Rectal smooth muscle tissue (tissue), 1 donor: Measurements from ENCODE around the gene ATF7IP.
"Not testable (repeated sequence)": the region's sequence is repeated elsewhere in the genome, so short reads cannot be mapped to it uniquely, and the experiment has no call there.

ENCODE experiments used
- H3K27ac ChIP-seq: one replicate; pipeline ENCODE4 v1.7.0; 2013; ENCODE audit warnings: low read depth, low read length, inconsistent platforms
- H3K27me3 ChIP-seq: one replicate; pipeline ENCODE4 v1.7.0; 2013; ENCODE audit warnings: low read length; ENCODE audit not compliant: control insufficient read depth, insufficient read depth
- H3K36me3 ChIP-seq: one replicate; pipeline ENCODE4 v1.7.0; 2013; ENCODE audit warnings: low read length; ENCODE audit not compliant: control insufficient read depth, insufficient read depth
- H3K4me1 ChIP-seq: one replicate; pipeline ENCODE4 v1.7.0; 2013; ENCODE audit warnings: low read length; ENCODE audit not compliant: control insufficient read depth, insufficient read depth
- H3K4me3 ChIP-seq: one replicate; pipeline ENCODE4 v1.7.0; 2013; ENCODE audit warnings: low read length
- H3K9ac ChIP-seq: one replicate; pipeline ENCODE4 v1.7.0; 2013; ENCODE audit warnings: low read length

ATF7IP gene

DNA sequence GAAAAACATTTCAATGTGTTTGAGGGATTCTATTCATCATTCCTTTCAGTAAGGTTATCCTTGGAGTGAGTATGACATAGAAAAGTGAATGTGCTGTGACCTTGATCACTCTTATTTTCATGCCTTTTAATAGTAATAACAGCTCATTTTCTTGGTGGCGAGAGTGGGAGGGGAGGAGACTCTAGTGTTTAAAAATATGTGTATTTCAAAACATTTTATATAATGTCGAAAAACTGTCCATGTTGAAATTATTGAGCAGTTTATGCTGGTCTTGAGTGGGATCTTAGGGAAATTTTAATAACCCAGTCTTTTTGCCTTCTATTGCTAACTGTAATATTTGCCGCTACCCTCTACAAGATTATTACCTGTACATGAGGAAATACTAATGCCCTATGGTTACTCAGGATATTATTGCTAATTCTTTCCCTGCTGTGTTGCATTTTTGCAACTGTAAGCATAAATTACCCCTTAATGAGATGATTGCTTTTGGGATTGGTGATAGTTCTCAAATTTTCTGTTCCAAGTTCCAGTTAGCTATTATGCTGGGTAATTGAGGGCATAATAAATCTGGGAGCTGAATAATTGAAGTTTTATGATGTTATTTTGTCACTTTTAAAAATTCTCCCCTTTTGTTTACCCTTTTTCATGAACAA is 21.9 kb downstream of the ATF7IP start:
- Histone ChIP-seq H3K4me1 (peaks cover 6% of the 10 kb centered on the region), H3K4me3 (no peak overlapping the region)

DNA sequence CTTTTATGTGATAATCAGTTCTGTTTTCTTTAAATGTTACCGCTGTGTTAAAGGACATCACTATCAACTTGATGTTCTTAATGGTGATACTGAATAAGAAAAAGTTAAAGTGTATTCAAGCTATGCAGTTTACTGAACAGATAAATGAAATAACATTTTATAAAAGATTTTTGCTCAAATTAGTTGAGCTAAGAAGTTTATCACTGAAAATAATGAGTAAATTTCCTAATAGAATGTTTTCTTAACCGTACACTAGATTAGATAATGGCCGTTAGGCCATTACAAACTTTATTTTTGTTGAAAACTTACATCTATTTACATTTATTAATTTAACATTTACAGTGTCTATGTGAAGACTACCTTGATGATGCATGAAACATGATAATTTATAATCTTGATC is 25.0 kb downstream of the ATF7IP start:
- Histone ChIP-seq H3K4me1 (peaks cover 12% of the 10 kb centered on the region), H3K4me3 (no peak overlapping the region), H3K36me3 (no peaks in the 10 kb centered on the region), H3K27ac (no peak overlapping the region), H3K9ac (no peak overlapping the region), H3K27me3 (no peaks in the 10 kb centered on the region)

More for the DNA sequence above, 21.9 kb downstream of the ATF7IP start:
- H3K27ac ChIP-seq, result no peak overlapping the region
- H3K36me3 ChIP-seq, result no peaks in the 10 kb centered on the region
- no peaks in the 10 kb centered on the region for H3K27me3 ChIP-seq
- no peak overlapping the region for H3K9ac ChIP-seq

DNA sequence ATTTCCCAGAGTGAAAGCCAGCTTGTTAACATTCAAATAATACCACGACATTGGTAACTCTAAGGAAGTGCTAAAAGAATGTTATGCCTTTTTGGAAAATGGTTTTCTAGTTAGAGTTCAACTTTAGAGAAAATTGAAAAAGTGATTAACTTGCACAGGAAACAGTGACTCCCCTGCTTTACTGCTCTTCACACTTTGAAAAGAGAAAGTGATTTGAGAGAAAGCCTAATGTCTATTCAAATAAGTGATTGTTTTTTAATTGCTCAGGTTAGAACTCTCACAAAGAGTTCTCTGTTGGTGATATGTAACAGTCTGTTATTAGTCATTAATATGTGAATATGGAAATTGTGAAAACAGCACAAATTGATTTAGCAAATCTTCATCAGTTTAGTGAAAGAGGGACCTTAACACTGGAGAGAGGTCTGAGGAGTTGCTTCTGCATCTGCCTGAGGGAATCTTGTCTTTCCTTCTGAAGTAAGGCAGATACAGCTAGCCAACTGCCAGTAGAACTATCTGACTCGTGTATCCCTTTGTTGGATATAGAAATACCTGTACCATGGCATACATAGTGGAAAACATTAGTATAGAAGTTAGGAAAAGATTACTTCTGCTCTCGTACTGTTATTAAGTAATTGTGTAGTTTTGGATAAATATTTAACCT is 25.5 kb downstream of the ATF7IP start:
- no peaks in the 10 kb centered on the region for H3K27me3 ChIP-seq
- H3K36me3 ChIP-seq, result no peaks in the 10 kb centered on the region
- H3K27ac ChIP-seq, result peak overlapping the region; percentile 56
- peaks cover 12% of the 10 kb centered on the region for H3K4me1 ChIP-seq
- no peak overlapping the region for H3K4me3 ChIP-seq
- no peak overlapping the region for H3K9ac ChIP-seq

DNA sequence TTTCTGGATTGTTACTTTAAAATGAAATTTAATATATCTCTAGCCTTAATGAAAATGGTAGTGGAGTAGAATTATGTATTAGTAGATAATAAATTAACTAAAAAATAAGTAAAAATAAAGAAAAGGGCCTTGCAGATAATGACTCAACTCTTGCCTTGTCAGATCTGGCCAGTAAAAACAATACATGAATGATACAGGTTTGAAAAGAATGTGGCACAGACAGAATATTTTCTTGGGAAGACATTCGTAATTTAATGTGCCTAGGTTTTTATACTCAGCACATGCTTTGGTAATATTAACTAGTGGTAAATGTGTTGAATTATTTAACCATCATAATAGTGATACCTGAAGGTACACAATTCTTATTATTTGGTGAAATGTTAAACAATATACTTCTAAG is 28.3 kb downstream of the ATF7IP start:
- Histone ChIP-seq H3K9ac (no peak overlapping the region), H3K4me1 (peaks cover 12% of the 10 kb centered on the region), H3K36me3 (no peaks in the 10 kb centered on the region), H3K4me3 (no peak overlapping the region), H3K27me3 (no peaks in the 10 kb centered on the region), H3K27ac (peak overlapping the region; percentile 21)

DNA sequence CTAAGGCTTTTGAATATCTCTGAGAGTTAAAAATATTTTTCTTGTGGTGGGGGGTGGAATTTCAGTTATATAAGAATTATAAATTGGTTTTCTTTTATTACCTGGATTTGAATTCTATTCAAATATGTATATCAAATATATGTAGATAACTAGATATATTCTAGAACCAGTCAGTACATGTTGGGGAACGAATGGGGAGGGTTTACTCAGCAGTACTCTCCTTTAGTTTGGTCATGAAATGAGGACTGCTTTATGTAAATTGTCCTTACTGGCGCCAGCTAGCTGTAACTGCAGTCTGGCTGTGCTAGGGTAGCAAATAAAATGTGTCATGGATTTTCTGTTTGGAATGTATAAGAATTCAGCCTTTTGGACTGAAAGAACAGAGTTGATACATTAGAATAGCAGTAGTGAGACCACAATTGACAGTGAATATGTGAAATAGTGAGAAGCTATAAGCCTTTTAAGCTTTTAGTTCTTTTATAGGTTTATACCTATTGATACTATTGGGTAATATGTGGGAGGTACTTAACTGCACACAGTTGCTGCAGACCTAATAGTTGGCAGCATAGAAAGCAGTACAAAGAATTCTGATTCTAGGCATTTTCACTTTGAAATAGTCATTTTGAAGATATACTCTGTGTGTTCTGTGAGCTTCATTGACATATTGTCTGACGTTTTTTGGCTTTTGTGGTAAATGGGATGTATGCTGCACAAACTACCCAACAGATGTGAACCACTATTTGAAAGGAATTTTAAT is 29.0 kb downstream of the ATF7IP start:
- no peak overlapping the region for H3K9ac ChIP-seq

DNA sequence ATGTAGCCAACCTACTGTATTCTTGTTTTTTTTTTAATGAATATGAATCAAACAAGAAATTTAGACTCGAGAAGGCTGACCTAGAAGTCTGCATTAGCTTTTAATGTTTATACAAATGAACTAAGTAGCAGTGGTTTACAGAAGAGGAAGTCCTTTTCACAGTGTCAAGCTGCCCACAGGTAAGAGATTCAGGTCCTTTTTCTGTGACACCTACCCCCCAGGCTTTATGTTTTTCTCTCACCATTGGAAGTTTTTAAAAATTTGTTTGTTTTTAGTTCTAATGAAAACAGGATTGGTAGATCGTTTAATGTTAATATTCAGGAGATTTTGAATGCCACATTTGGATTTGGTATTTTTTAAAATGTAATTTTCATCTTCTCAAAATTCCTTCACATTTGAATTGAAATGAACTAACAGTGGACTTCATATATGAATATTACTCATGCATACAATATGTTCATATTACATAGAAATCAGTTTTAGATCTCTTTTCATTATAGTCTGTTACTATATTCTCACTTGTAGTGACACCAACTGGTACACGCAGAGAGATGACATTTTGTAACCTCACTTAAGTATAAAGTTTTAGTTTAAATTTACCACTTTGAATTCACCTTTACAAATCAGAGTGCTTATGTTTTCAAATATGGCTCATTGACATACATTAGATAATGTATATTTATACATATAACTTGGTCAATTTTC is 29.7 kb downstream of the ATF7IP start:
- peak overlapping the region; percentile 49 for H3K27ac ChIP-seq
- no peaks in the 10 kb centered on the region for H3K36me3 ChIP-seq
- peaks cover 12% of the 10 kb centered on the region for H3K4me1 ChIP-seq
- H3K27me3 ChIP-seq, result no peaks in the 10 kb centered on the region
- peak overlapping the region; percentile 34 for H3K4me3 ChIP-seq
- no peak overlapping the region for H3K9ac ChIP-seq

More for the DNA sequence above, 29.0 kb downstream of the ATF7IP start:
- Histone ChIP-seq H3K27ac (peak overlapping the region; percentile 49), H3K4me3 (peak overlapping the region; percentile 34), H3K27me3 (no peaks in the 10 kb centered on the region), H3K4me1 (peaks cover 12% of the 10 kb centered on the region), H3K36me3 (no peaks in the 10 kb centered on the region)

DNA sequence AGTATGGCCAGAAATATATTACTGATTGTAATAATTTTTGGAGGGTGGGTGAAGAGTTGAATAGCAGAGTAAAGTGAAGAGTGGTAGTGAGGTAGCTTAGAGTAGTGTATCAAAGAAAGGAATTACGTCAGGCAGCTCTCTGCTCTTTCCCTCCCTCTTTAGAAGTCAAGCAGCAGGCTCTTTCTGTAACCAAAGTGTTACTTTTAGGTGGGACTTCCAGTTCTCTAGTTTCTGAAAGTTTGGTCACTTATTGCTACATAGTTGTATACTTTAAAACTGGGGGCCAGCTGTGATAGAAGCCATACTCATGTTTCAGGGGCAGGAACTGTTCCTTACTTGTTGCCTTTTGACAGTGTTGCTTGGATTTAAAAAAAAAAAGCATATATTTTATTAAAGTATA is 30.6 kb downstream of the ATF7IP start:
- Histone ChIP-seq H3K27me3 (no peaks in the 10 kb centered on the region), H3K36me3 (no peaks in the 10 kb centered on the region), H3K27ac (no peak overlapping the region), H3K9ac (no peak overlapping the region), H3K4me1 (peaks cover 9% of the 10 kb centered on the region), H3K4me3 (no peak overlapping the region)

DNA sequence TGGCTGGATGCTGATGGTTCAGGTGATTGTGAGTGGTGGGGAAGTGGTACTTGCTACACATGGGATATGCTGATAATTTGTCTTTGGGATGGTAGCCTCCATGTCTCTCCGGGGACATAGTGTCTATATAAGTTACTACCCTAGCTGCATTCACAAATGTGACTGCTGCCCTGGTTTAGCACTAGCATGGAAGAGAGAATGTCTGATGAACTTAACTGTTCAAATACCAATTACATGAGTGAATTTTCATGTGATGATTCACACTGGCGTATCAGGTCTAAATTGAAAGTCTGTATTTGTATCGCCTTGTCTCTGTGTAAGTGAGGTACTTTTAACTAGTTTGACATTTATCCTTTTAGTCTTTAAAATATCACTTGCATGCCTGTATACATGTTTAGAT is 34.4 kb downstream of the ATF7IP start:
- no peak overlapping the region for H3K27ac ChIP-seq
- no peak overlapping the region for H3K4me3 ChIP-seq
- H3K4me1 ChIP-seq, result peaks cover 7% of the 10 kb centered on the region
- no peaks in the 10 kb centered on the region for H3K36me3 ChIP-seq
- no peak overlapping the region for H3K9ac ChIP-seq
- no peaks in the 10 kb centered on the region for H3K27me3 ChIP-seq

DNA sequence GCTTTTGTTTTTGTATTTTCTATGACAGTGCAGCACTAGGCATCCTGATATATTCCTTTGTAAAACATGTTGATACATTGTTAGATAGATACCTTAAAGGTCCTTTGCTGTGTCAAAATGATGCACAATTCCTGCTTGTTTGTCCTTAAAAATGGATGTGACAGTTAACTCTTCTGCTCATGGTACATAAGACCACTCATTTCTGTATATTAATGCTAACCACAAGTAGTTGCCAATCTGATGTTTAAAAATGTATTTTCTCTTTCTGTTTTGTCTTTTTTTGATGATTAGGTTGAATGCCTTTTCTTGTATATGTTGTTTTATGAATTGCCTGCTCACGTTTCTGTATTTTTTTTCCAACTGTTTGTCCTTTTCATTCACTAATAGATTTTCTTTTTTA is 35.1 kb downstream of the ATF7IP start:
- H3K27me3 ChIP-seq, result no peaks in the 10 kb centered on the region
- H3K9ac ChIP-seq, result no peak overlapping the region
- H3K4me3 ChIP-seq, result no peak overlapping the region
- peaks cover 7% of the 10 kb centered on the region for H3K4me1 ChIP-seq
- H3K36me3 ChIP-seq, result no peaks in the 10 kb centered on the region
- H3K27ac ChIP-seq, result no peak overlapping the region

DNA sequence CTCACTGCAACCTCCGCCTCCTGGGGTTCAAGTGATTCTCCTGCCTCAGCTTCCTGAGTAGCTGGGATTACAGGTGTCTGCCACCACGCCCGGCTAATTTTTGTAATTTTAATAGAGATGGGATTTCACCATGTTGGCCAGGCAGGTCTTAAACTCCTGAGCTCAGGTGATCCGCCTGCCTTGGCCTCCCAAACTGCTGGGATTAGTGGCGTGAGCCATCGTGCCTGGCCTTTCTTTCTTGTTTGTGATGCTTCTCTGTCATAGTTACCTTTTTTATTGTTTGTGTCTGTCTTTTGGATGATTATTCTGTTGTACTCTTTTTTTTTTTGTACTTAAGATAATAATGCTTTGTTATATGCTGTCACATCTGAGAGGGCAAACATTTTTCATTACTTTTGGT is 35.8 kb downstream of the ATF7IP start:
- not testable (repeated sequence) for H3K27me3 ChIP-seq, H3K27ac ChIP-seq, H3K4me1 ChIP-seq, H3K4me3 ChIP-seq, H3K36me3 ChIP-seq, H3K9ac ChIP-seq

DNA sequence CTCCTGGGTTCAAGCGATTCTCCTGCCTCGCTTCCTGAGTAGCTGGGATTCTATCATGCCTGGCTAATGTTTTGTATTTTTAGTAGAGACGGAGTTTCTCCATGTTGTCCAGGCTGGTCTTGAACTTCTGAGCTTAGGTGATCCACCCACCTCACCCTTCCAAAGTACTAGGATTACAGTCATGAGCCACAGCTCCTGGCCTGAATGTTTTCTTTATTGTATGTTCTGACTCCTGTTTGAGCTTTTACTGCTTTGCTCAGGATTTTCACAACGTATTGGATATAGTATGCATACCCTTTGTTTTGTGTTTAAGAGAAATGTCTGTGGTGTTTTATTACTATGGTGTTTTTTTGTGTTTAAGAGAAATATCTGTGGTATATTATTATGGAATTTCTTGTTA is 37.2 kb downstream of the ATF7IP start:
- H3K36me3 ChIP-seq, result no peaks in the 10 kb centered on the region
- H3K27ac ChIP-seq, result peak overlapping the region; percentile 32
- H3K4me1 ChIP-seq, result peaks cover 7% of the 10 kb centered on the region
- no peak overlapping the region for H3K9ac ChIP-seq
- H3K4me3 ChIP-seq, result no peak overlapping the region
- H3K27me3 ChIP-seq, result no peaks in the 10 kb centered on the region

DNA sequence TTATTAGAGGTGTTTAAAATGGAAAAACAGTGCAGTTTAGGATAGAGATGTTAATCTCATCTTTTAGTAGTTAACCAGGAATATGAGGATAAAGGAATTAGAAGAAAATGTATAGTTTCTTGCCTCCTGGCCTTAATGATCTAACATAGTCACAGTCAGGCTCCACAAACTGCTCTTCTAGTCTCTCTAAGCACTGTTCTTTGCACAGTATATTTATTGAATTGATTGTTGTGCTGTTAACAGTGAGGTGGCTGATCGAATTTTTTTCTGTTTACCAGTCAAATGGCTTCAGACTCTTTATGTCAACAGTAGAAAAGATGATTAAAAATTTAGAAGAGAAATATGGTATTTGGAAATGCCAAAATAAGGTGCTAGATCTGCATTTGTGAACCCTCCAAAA is 37.8 kb downstream of the ATF7IP start:
- no peaks in the 10 kb centered on the region for H3K36me3 ChIP-seq
- peaks cover 7% of the 10 kb centered on the region for H3K4me1 ChIP-seq
- no peaks in the 10 kb centered on the region for H3K27me3 ChIP-seq
- no peak overlapping the region for H3K4me3 ChIP-seq
- no peak overlapping the region for H3K9ac ChIP-seq
- peak overlapping the region; percentile 9 for H3K27ac ChIP-seq
